Right ventricle myocardium superior (tissue), 1 donor: ENCODE results near the gene SNX7. TPM values are rescaled to one million over a fixed set of nuclear protein-coding genes. Genes with fewer than 3 reads are reported as not detected.

Experiments
- ATAC-seq: fragments of 200-7000 bp; cut with Tn5 transposase; one replicate; pipeline ENCODE4 v1.9.1; 2020; ENCODE audit warnings: mild to moderate bottlenecking; ENCODE audit not compliant: poor library complexity
- DNase-seq: peaks from one replicate; pipeline ENCODE4 v3.0.0-alpha.2; 2020
- intact Hi-C: fragments of 100-400 bp; cut with DNase I; formaldehyde crosslinking; loops from one replicate; pipeline ENCODE4 v1.11.2; 2022
- total RNA-seq: library from RNA; stranded (reverse); fragmentation: NEBNext Ultra II Directional; extraction: Animal tissue kit (Norgen Biotek cat#: 25700); gene quantifications from one replicate; pipeline ENCODE4 v1.2.1, GENCODE V29; 2021
- donor health status: DM: no; HTN: yes; CAD: no; lungs with severe emphysema.

The SNX7 gene
- total RNA-seq, 1 donor from 2014 or later, result 18.8 TPM

DNA sequence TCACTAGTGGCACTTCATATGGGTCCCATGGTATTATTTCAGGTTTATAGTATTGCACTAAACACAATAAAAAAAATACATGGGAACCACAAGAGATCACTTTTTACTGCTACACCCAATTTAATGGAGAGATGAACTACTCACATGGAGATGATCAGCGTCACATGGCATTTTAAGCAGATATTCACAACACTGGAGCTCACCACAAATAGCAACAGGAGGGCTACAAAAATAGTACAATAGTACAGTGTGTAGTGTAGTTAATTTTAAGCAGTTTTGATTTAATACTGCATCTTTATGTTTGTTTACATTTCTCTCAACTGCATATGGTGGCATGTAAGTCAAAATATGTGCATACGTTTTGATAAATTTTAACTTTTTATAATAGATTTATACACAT, 31.0 kb downstream of the SNX7 start:
- ATAC-seq (peak; percentile 96), DNase-seq (no peak)
- intact Hi-C loops, result no loop called here

DNA sequence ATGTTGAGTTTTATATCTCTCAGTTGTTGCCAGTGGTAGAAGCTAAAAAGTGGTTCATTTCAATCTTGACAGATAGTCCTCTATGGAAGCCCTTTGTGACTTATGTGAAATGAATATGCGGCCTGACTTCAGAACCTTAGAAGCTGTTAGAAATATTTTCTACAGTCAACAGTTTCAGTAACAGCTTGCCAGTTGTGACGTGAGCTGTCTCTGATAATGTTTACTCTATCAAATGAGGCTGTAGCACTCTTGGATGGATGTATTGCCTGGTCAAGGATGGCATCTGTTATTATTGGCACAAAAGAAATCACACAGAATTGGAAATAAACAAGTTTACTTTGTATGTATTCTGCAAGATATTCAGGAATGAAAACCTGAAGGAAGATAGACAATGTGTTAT, 31.9 kb downstream of the SNX7 start:
- intact Hi-C loops, result no loop called here
- ATAC-seq (peak; percentile 92), DNase-seq (no peak)

DNA sequence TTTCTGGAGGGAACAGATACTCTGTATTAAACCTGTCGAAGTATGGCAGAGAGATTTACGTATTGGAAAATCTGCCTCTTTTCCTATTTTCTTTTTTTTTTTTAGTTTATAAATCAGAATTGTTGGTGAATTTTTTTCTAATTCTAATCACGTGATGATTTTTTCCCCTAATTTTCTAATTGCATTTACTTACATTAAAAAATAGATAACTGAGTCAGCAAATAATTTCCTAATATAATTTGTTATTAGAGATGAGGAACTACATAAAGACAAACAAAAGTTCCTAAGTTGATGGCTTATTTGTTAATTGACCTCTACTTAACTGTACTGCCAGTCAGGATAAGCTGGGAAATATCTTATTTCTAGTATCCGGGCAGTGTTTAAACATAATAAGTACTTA, 34.6 kb downstream of the SNX7 start:
- intact Hi-C loops, result no loop called here
- no peak for DNase-seq
- ATAC-seq, result no peak

DNA sequence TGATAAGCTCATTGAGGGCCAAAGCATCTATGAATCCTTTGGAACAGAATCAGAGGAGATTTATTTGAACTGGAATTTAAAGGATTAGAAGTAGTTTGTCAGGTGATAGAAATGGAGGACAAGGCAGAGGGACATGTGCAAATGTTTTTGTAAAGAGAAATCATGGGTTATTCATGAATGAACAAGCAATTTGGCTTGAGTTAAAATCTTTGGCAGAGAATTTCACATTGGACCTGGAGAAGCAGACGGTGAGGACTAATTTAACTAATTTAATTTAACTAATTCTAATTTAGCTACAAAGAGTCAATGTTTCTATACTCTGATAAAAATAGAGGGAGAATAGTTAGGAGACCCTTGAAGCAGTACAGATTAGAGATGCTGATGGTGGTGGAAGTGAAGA, 36.3 kb downstream of the SNX7 start:
- DNase-seq (no peak), ATAC-seq (no peak)
- intact Hi-C loops, result no loop called here

DNA sequence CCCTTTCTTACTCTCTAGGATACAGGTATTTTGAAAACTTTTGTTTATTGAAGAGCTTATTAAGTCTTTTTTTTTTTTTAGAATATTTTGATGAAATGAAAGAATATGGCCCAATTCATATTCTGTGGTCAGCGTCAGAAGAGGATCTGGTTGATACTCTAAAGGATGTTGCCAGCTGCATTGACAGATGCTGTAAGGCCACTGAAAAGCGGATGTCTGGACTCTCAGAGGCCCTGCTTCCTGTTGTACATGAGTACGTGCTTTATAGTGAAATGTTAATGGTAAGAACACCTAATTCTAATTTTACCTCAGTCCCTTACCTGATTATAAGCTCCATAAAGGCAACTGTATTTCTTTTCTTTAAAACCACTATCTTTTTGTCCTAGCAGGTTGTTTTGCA, 37.1 kb downstream of the SNX7 start:
- ATAC-seq, result no peak
- no peak for DNase-seq

DNA sequence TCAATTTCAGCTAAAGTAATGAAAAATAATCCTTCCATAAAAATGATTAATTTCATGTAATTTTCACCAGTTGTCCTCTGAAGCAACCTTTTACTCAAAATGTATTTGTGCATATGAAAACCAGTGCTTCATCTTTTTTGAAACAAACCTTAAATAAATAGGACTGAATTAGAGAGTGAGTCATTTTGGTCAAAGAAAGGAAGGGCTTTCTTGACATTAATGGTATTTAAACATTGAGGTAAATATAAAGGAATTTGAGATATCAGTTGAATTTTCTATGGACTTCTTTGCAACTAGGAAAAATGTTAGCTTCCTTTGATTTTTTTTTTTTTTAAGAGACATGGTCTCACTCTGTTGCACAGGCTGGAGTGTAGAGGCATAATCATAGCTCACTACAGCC, 38.7 kb downstream of the SNX7 start:
- intact Hi-C loops, result no loop called here
- ATAC-seq (no peak), DNase-seq (no peak)

More for the DNA sequence above, 37.1 kb downstream of the SNX7 start:
- intact Hi-C loops, result no loop called here

DNA sequence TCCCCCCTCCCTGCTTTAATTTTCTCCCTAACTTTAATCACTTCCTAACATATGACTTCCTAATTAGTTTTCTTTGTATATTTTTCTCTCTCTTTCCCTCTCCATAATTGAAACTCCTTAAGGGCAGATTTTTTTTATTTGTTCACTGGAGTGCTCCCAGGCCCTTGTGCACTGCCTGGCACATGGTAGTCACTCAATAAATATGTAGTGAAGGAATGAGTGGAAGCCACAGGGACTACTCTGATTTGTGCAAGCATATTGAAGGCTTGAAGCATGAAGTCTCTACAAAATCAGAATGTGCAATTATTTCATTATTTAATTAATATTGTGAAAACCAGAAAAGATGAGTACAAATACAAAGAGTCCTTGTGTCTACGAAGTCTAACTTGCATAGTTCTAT, 41.5 kb downstream of the SNX7 start:
- DNase-seq, result no peak
- intact Hi-C loops, result no loop called here
- ATAC-seq, result no peak

DNA sequence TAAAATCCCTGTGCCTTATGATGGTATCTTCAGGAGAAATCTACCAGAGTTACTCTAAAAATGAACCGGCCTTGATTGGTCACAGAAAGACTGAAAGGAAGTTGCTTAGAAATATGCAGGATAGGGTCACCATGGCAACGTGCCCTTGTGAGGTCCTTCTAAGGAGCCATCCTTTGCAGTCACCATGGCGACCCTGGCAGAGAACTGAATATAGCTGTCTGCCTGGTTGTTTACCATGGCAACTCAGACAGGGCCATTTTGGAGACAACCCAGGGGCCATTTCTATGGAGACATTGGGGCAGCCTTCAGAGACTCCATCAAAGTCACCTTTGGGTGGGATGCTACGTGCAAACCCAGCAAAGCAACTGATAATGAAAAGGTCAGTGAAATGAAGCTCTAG, 43.0 kb downstream of the SNX7 start:
- intact Hi-C loops, result no loop called here
- ATAC-seq (no peak), DNase-seq (no peak)

DNA sequence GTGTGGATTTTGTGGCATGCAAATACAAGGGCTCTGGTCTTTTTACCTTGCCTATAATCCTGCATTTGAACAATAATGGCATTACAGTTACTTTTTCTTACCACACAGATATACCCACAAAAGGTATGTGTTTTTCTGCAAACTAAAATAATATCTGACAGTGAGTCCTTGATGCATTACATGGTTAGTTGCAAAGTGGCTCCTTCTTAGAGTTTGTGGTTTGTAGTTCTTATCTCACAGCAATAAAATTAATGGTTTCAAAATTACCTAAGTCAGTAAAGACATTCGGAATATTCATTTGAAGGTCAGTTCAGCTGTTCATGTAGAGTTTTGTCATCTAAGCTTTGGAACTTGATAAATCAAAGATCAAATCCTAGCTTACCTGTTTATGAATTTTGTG, 43.5 kb downstream of the SNX7 start:
- intact Hi-C loops, result no loop called here
- ATAC-seq, result no peak
- DNase-seq, result no peak

DNA sequence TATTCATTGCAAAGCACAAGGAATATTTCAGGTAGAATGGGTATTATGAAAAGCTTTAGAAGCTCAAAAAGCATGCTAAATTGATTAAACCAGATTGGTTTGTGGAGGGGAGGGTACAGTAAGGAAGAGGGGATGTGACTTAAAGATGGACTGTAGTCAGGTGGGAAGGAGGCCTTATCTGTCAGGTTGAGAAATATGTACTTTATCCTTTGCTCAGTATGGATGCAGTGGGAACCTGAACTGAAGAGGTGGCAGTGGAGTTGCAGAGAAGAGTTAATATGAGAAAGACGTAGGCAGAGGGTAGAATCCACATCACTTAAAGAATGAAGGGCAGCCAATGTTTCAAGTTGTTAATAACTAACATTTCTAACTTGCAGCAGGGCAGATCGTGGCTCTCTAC, 44.1 kb downstream of the SNX7 start:
- ATAC-seq (no peak), DNase-seq (no peak)
- intact Hi-C loops, result no loop called here

DNA sequence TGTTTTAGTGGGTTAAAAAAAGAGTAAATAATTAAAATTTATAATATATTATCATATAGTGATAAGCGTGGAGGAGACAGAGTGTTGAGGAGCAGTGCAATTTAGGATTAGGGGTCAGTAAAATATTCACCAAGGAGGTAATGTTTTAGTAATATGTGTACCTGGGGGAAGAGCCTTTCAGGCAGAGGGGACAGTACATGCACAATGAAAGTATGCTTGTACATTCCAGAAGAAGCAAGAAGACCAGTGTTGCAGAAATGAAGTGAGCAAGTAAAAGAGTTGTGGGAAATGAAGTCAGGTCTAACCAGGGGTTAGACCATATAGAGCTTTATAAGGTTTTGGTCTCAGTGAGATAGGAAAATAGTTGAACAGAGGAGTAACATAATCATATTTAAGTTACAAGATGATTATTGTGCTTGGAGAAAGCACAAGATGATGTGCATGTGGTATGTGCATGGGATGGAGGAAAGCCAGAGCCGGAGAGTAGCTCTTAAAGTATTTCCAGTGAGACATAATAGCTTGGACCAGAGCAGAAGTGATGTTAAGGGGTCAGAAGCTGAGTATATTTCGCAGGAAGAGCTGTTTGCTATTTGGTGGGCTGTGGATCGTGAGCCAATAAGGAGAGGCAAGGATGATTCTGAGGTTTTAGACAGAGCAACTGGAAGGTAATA, 44.8 kb downstream of the SNX7 start:
- ATAC-seq (no peak), DNase-seq (no peak)
- intact Hi-C loops, result no loop called here

DNA sequence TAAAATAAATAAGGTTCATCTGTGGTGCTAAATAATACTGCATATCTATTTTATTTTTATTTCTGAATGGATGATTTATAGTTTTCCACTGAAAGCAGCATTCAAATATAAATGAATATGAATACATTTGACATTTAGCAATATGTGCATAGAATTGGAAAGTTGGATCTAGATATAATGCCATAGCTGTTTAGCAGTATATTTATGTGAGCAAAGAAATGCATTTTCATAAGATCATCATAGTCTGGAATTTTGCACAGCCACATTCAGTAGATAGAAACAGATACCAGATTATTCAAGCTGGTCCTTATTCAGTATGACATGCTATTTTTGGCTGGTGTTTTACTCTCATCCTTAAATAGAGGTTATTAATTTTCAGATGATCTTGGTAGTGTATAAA, 46.0 kb downstream of the SNX7 start:
- no peak for ATAC-seq
- intact Hi-C loops, result no loop called here
- DNase-seq, result no peak

DNA sequence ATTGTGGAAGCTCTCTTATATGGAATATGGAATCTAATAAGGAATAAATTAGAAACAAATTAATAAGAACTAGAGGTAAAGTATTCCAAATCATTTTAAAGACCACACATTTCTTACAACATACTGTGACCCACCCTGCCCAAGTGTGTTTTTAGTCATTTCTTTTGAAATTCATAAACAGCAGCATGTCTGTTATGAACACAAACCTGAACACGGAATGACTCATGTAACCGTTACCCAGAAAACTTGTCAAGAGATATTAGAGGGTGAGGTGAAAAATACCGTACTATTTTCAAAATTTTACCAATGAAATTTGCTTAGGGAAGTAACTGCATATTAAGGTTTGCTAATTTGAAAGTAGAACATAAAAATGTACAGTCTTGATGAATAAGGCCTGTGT, 48.4 kb downstream of the SNX7 start:
- intact Hi-C loops, result no loop called here
- ATAC-seq (no peak), DNase-seq (no peak)

DNA sequence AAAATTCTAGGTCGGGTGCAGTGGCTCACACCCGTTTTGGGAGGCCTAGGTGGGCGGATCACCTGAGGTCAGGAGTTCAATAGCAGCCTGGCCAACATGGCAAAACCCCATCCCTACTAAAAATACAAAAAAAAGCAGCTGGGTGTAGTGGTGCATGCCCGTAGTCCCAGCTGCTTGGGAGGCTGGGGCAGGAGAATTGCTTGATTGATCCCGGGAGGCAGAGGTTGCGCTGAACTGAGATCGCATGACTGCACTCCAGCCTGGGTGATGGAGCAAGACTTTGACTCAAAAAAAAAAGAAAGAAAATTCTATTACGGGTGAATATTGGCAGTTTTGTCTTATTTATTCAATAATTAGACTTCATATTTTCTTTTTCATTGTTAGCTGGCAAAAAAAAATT, 62.1 kb downstream of the SNX7 start:
- intact Hi-C loops, result no loop called here
- no peak for ATAC-seq
- no peak for DNase-seq

DNA sequence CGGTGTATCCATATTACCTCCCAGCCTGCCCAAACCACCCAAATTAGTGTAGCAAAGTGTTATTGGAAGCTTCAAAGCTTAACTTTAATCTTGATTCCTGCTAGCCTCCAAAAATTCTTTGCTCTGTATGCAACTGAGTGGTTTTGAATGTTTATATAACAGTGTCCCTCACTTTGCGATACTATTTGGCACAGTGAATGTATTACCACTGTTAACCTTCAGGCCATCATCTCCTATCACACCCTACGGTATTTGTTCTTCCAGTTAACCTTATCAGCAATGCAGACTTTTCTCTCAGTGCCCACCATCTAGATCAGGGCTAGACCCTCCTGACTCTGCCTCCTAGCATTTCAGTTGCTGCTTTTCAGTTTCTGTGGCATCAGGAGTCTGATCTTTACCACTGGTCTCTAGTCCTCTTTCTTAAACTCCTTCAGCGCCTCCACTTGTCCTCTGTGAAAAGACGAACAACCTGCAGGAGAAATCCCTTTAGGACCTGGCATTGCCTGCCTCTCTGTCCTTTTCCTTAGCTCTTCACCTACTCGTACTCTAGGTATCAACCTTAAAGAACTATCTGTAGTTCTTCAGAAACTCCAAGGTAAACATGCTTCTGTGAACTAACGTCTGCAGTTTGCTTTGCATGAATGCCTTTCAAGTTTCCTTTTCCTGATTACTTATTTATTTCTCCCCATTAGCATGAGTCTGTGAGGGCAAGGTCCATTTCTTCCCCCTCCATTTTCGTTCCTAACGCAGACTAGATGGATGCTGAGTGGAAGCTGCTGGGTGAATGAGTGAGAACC, 71.7 kb downstream of the SNX7 start:
- DNase-seq, result no peak
- ATAC-seq, result no peak
- intact Hi-C loops, result no loop called here

DNA sequence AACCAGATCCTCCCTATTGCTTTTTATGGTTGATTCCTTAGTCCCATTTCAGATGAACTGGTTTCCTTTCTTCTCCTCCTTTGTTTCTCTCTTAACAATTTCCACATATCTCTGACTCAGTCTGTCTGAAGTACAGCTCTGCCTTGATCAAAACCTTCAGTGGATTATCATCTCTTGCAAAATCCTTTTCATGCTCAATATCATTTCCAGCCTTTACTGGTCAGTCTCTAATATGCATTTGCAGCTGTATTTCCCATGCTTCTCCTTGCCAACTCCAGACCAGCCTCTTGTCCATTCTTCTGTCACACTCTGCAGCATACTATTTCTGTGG, 72.2 kb downstream of the SNX7 start:
- no peak for ATAC-seq
- intact Hi-C loops, result no loop called here
- DNase-seq, result no peak

DNA sequence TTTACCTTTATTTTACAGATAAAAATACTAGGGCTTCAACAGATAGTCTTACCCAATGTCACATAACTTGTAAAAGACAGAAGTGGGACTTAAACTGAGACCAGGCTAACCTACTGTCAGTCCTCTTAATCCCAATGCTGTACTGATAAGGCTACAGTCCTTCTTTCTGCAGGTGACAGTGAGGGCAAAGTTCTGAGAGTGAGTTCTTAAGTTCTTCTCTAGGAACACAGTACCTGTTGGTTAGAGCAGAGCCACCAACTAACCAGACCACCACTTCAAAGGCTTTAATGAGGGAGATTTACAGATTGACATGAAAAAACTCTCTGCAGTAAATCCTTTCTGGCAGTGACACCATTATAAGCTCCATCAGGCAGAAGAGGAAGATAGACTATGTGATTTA, 74.2 kb downstream of the SNX7 start:
- intact Hi-C loops, result no loop called here
- no peak for ATAC-seq
- DNase-seq, result no peak

DNA sequence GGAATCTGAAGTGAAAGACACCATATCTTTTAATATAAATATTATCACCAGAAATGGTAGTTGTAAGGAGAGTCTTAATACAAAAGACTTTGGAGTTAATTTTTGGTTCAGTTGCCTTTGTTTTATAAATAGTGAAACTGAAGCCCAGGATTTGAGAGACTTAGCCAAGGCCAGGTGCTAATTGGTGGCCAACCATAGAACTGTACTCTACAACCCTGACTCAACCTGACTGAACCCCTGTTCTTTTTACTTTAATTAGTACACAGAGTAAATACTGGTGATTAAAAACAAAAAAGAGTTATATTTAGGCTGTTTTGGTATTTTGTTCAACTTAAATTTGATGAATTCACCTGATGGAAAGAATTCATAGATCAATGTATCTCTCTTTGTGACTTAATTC, 76.3 kb downstream of the SNX7 start:
- ATAC-seq (no peak), DNase-seq (no peak)
- intact Hi-C loops, result no loop called here

DNA sequence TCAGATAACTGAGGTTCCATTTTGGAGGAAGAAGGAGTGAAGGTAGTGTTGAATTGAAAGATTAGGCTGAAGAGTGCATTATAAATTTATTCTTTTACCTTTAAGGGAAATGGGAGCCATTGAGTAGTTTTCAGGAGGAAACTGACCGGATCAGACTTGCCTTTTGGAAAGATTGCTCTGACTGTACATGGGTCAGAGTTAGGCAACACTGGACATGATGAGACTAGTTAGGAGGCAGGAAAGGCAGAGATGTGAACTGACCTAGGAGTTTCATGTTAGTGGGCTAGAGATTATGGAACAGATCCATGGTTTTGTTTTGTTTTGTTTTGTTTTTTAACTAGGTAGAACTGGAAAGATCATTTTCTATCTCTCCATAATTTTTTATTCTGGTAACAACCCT, 78.2 kb downstream of the SNX7 start:
- intact Hi-C loops, result no loop called here
- no peak for ATAC-seq
- DNase-seq, result no peak

DNA sequence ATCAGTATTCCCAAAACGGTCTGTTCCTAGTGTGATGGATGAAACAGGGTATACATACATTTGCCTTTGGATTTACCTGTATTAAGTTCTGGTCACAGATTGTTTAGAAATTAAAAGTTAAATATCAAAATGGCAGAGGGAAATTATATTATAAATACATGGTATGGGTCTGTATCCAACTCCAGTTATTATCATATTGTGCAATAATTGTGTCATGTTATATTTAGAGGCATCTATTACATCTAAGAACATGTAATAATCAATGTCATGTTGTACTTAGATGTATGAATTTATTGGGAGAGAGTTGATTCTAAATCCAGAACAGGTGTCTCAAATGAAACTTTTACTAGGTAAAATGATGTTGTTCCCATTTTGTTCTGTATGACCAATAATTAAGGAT, 79.6 kb downstream of the SNX7 start:
- intact Hi-C loops, result no loop called here
- ATAC-seq (no peak), DNase-seq (no peak)
